Hepatocyte (in vitro differentiated cells): ENCODE results near the gene TMEM121. TPM values are rescaled to one million over a fixed set of nuclear protein-coding genes. Genes with fewer than 3 reads are reported as not detected.

Experiments used
- DNase-seq: peaks from one replicate; pipeline ENCODE4 v3.0.0-alpha.2; 2016; ENCODE audit warnings: low spot score
- H2AFZ ChIP-seq: fragments of 200-600 bp; sonication (generic); 2 replicates; pipeline ENCODE4 v1.6.0; 2016; ENCODE audit warnings: antibody characterized with exemption, mild to moderate bottlenecking
- H3K27ac ChIP-seq: fragments of 200-600 bp; sonication (generic); 2 replicates; pipeline ENCODE4 v1.5.1; 2016; ENCODE audit warnings: mild to moderate bottlenecking
- H3K27me3 ChIP-seq: fragments of 200-600 bp; sonication (generic); 2 replicates; pipeline ENCODE4 v1.6.1; 2016
- H3K36me3 ChIP-seq: fragments of 200-600 bp; sonication (generic); replicated peaks from 2 replicates; pipeline ENCODE4 v1.5.1; 2016; ENCODE audit warnings: low read depth; ENCODE audit not compliant: insufficient read depth
- H3K4me1 ChIP-seq: fragments of 200-600 bp; sonication (generic); 2 replicates; pipeline ENCODE4 v1.5.1; 2016; ENCODE audit warnings: mild to moderate bottlenecking, moderate library complexity; ENCODE audit not compliant: insufficient read depth
- H3K4me2 ChIP-seq: fragments of 200-600 bp; sonication (generic); 2 replicates; pipeline ENCODE4 v1.6.0; 2016
- H3K4me3 ChIP-seq: fragments of 200-600 bp; sonication (generic); 2 replicates; pipeline ENCODE4 v1.5.1; 2016; ENCODE audit warnings: mild to moderate bottlenecking
- H3K79me2 ChIP-seq: fragments of 200-600 bp; sonication (generic); 2 replicates; pipeline ENCODE4 v1.6.0; 2017; ENCODE audit warnings: mild to moderate bottlenecking
- H3K9me2 ChIP-seq: fragments of 200-600 bp; sonication (generic); replicated peaks from 2 replicates; pipeline ENCODE4 v1.6.0; 2017; ENCODE audit warnings: mild to moderate bottlenecking; ENCODE audit not compliant: insufficient read depth
- H3K9me3 ChIP-seq: fragments of 200-600 bp; sonication (generic); 2 replicates; pipeline ENCODE4 v1.5.1; 2016; ENCODE audit warnings: low read depth, mild to moderate bottlenecking
- H4K20me1 ChIP-seq: fragments of 200-600 bp; sonication (generic); 2 replicates; pipeline ENCODE4 v1.6.0; 2016; ENCODE audit warnings: mild to moderate bottlenecking; ENCODE audit not compliant: insufficient read depth, poor library complexity, severe bottlenecking
- CTCF ChIP-seq: fragments of 200-600 bp; sonication (generic); IDR thresholded peaks from 2 replicates; pipeline ENCODE4 v1.5.1; 2016; ENCODE audit warnings: antibody characterized with exemption, mild to moderate bottlenecking; ENCODE audit not compliant: poor library complexity
- EZH2 ChIP-seq: fragments of 200-600 bp; sonication (generic); IDR thresholded peaks from 2 replicates; pipeline ENCODE4 v1.6.1; 2016; ENCODE audit warnings: antibody characterized with exemption, mild to moderate bottlenecking, borderline replicate concordance
- EZH2phosphoT487 ChIP-seq: fragments of 200-600 bp; sonication (generic); IDR thresholded peaks from one replicate; pipeline ENCODE4 v1.6.1; 2018; ENCODE audit warnings: antibody characterized with exemption, mild to moderate bottlenecking, low read depth, moderate library complexity; ENCODE audit not compliant: unreplicated experiment, severe bottlenecking
- WGBS: methylation state at CpG from one replicate; pipeline ENCODE4 v1.1.6; 2016; ENCODE audit warnings: low lambda C conversion rate; ENCODE audit errors: missing lambda C conversion rate; 5-methylcytosine and 5-hydroxymethylcytosine counted together
- polyA plus RNA-seq: library from polyadenylated mRNA; unstranded; fragments of >200 nt; fragmentation: Nextera tagmentation; extraction: Ambion mirVana; gene quantifications from 2 replicates; pipeline ENCODE4 v1.2.1, GENCODE V29; 2016
- total RNA-seq: library from RNA; depleted of rRNA; stranded (reverse); fragments of >200 nt; gene quantifications from 2 replicates; pipeline ENCODE4 v1.2.3, GENCODE V29; 2014

TMEM121 gene
- total and polyA plus RNA-seq, 2 experiments from 2014 or later = 3.0 to 5.8 TPM

GRCh38 chr14:105480807-105481801, 45.3 kb upstream of the TMEM121 start:
- Histone ChIP-seq H3K4me2 (peak overlapping the region; percentile 87), H3K4me3 (no peak overlapping the region), H3K9me2 (no peaks in the 10 kb centered on the region), H3K79me2 (no peaks in the 10 kb centered on the region), H3K36me3 (no peaks in the 10 kb centered on the region), H3K9me3 (no peaks in the 10 kb centered on the region), H2AFZ (peak overlapping the region; percentile 50), H3K27me3 (peaks cover 45% of the 10 kb centered on the region), H3K27ac (peak overlapping the region; percentile 98), H4K20me1 (no peaks in the 10 kb centered on the region), H3K4me1 (peaks cover 31% of the 10 kb centered on the region)
- no peak for TF ChIP-seq EZH2
- peak; percentile 98 for TF ChIP-seq CTCF
- WGBS = 20% methylated on average over 35 of the region's 35 CpGs
- DNase-seq = peak; percentile 91

GRCh38 chr14:105481886-105482457, 44.4 kb upstream of the TMEM121 start:
- peak overlapping the region; percentile 87 for H3K4me2 ChIP-seq
- H2AFZ ChIP-seq = no peak overlapping the region
- peaks cover 46% of the 10 kb centered on the region for H3K27me3 ChIP-seq
- H3K36me3 ChIP-seq = no peaks in the 10 kb centered on the region
- no peak overlapping the region for H3K4me3 ChIP-seq
- no peaks in the 10 kb centered on the region for H3K79me2 ChIP-seq
- no peaks in the 10 kb centered on the region for H3K9me3 ChIP-seq
- peak; percentile 96 for DNase-seq
- 9% methylated on average over 17 of the region's 18 CpGs for WGBS
- TF ChIP-seq EZH2phosphoT487 (no peak), CTCF (no peak), EZH2 (no peak)
- H3K4me1 ChIP-seq = peaks cover 26% of the 10 kb centered on the region
- no peaks in the 10 kb centered on the region for H3K9me2 ChIP-seq
- peak overlapping the region; percentile 98 for H3K27ac ChIP-seq
- H4K20me1 ChIP-seq = no peaks in the 10 kb centered on the region

- H3K9me2 ChIP-seq = no peaks in the 10 kb centered on the region
- no peak for DNase-seq
- 87% methylated on average over 18 of the region's 18 CpGs for WGBS
- peak overlapping the region; percentile 98 for H3K27ac ChIP-seq
- H3K9me3 ChIP-seq = no peaks in the 10 kb centered on the region
- H3K27me3 ChIP-seq = peaks cover 43% of the 10 kb centered on the region
- H3K4me2 ChIP-seq = peak overlapping the region; percentile 87
- H3K4me3 ChIP-seq = no peak overlapping the region
- TF ChIP-seq CTCF (no peak), EZH2phosphoT487 (no peak), EZH2 (no peak)
- H3K36me3 ChIP-seq = no peaks in the 10 kb centered on the region
- H4K20me1 ChIP-seq = no peaks in the 10 kb centered on the region
- peaks cover 27% of the 10 kb centered on the region for H3K4me1 ChIP-seq
- H3K79me2 ChIP-seq = no peaks in the 10 kb centered on the region
- no peak overlapping the region for H2AFZ ChIP-seq
These were observed 43.8 kb upstream of the TMEM121 start for GRCh38 chr14:105482486-105483110.
